GM23338 (cell line): ENCODE data around the gene DDRGK1. TPM values are rescaled to one million over a fixed set of nuclear protein-coding genes. Genes with fewer than 3 reads are reported as not detected.

Experiments
- CTCF ChIP-seq, 2 experiments: fragments of 200-600 bp in 1 of 2; sonication (generic) in 1 of 2; conservative IDR thresholded peaks; 2 replicates each; pipeline versions ENCODE4 v1.5.1 to v1.6.1; 2016 to 2017; ENCODE audit warnings: antibody characterized with exemption in 2 of 2, low read depth in 2 of 2, mild to moderate bottlenecking in 2 of 2, moderate library complexity in 1 of 2
- EZH2 ChIP-seq: fragments of 200-600 bp; sonication (generic); IDR thresholded peaks from one replicate; pipeline ENCODE4 v1.8.0; 2017; ENCODE audit warnings: antibody characterized with exemption, mild to moderate bottlenecking, low read depth; ENCODE audit not compliant: unreplicated experiment
- EZH2phosphoT487 ChIP-seq: fragments of 200-600 bp; sonication (generic); IDR thresholded peaks from one replicate; pipeline ENCODE4 v1.8.1; 2018; ENCODE audit warnings: antibody characterized with exemption; ENCODE audit not compliant: unreplicated experiment
- STAT1 ChIP-seq: IDR thresholded peaks from one replicate; pipeline ENCODE4 v1.6.1; 2016; ENCODE audit warnings: antibody characterized with exemption; ENCODE audit not compliant: unreplicated experiment
- ZNF331 ChIP-seq: fragments of 250-450 bp; sonication (Bioruptor Pico); IDR thresholded peaks from 2 replicates; pipeline ENCODE4 v1.5.0; 2020; ENCODE audit warnings: low read depth, mild to moderate bottlenecking, moderate library complexity
- polyA plus RNA-seq: library from polyadenylated mRNA; unstranded; fragments of >200 nt; fragmentation: Nextera tagmentation; extraction: Ambion mirVana; gene quantifications from 2 replicates; pipeline ENCODE4 v1.2.1, GENCODE V29; 2016
- total RNA-seq: library from RNA; depleted of rRNA; stranded (reverse); fragments of >200 nt; shearing (Covaris generic); gene quantifications from 2 replicates; pipeline ENCODE4 v1.2.3, GENCODE V29; 2014
- TF ChIP-seq, protein P1 (sequence below): fragments of 250-450 bp; sonication (Bioruptor Pico); IDR thresholded peaks from 2 replicates; pipeline ENCODE4 v1.5.0; 2020; ENCODE audit warnings: mild to moderate bottlenecking, moderate library complexity
- TF ChIP-seq, protein P2 (sequence below): IDR thresholded peaks from 2 replicates; pipeline ENCODE4 v1.6.1; 2016; ENCODE audit warnings: antibody characterized with exemption

DDRGK1 gene
- total and polyA plus RNA-seq, 2 experiments from 2014 or later: 44.0 to 45.5 TPM

DNA sequence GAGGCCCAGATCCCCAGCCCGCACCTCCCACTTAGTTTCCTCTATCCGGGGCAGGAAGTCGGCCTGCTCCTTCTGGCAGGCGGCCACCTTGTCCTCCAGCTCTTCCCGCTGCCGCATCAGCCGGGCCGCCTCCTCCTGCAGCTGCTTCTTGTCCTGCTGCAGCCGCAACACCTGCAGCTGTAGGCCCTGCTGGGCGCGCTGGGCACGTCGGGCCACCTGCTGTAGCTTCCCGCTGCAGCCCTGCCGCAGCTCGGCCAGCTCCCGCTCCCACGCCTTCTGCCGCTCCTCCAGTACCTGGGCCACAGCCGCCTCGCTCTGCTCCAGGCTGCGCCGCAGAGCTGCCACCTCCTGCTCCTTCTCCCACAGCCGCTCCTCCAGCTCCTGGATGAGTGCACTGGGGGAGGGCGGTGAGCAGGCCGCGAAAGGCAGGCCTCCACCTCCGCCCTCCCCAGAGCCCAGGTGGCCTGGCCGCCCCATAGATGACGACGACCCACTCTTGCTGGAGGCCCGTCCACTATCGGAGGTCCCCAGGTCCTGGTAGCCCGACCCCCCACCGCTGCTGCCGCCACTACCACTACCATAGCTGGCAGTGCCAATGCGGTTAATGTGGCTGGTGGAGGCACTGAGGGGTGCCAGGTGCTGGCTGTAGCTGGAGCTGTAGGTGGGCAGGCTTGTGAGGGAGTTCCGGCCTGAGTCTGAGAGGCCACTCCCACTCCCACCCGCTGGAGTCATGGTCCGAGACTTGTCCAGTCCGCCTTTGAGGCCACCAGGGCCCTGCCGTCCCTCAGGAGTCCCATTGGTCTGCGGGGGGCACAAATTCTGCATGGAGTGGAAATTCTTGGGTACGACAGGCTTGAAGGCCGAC is 38.8 kb downstream of the DDRGK1 start (continued):
- TF ChIP-seq, protein P1, sequence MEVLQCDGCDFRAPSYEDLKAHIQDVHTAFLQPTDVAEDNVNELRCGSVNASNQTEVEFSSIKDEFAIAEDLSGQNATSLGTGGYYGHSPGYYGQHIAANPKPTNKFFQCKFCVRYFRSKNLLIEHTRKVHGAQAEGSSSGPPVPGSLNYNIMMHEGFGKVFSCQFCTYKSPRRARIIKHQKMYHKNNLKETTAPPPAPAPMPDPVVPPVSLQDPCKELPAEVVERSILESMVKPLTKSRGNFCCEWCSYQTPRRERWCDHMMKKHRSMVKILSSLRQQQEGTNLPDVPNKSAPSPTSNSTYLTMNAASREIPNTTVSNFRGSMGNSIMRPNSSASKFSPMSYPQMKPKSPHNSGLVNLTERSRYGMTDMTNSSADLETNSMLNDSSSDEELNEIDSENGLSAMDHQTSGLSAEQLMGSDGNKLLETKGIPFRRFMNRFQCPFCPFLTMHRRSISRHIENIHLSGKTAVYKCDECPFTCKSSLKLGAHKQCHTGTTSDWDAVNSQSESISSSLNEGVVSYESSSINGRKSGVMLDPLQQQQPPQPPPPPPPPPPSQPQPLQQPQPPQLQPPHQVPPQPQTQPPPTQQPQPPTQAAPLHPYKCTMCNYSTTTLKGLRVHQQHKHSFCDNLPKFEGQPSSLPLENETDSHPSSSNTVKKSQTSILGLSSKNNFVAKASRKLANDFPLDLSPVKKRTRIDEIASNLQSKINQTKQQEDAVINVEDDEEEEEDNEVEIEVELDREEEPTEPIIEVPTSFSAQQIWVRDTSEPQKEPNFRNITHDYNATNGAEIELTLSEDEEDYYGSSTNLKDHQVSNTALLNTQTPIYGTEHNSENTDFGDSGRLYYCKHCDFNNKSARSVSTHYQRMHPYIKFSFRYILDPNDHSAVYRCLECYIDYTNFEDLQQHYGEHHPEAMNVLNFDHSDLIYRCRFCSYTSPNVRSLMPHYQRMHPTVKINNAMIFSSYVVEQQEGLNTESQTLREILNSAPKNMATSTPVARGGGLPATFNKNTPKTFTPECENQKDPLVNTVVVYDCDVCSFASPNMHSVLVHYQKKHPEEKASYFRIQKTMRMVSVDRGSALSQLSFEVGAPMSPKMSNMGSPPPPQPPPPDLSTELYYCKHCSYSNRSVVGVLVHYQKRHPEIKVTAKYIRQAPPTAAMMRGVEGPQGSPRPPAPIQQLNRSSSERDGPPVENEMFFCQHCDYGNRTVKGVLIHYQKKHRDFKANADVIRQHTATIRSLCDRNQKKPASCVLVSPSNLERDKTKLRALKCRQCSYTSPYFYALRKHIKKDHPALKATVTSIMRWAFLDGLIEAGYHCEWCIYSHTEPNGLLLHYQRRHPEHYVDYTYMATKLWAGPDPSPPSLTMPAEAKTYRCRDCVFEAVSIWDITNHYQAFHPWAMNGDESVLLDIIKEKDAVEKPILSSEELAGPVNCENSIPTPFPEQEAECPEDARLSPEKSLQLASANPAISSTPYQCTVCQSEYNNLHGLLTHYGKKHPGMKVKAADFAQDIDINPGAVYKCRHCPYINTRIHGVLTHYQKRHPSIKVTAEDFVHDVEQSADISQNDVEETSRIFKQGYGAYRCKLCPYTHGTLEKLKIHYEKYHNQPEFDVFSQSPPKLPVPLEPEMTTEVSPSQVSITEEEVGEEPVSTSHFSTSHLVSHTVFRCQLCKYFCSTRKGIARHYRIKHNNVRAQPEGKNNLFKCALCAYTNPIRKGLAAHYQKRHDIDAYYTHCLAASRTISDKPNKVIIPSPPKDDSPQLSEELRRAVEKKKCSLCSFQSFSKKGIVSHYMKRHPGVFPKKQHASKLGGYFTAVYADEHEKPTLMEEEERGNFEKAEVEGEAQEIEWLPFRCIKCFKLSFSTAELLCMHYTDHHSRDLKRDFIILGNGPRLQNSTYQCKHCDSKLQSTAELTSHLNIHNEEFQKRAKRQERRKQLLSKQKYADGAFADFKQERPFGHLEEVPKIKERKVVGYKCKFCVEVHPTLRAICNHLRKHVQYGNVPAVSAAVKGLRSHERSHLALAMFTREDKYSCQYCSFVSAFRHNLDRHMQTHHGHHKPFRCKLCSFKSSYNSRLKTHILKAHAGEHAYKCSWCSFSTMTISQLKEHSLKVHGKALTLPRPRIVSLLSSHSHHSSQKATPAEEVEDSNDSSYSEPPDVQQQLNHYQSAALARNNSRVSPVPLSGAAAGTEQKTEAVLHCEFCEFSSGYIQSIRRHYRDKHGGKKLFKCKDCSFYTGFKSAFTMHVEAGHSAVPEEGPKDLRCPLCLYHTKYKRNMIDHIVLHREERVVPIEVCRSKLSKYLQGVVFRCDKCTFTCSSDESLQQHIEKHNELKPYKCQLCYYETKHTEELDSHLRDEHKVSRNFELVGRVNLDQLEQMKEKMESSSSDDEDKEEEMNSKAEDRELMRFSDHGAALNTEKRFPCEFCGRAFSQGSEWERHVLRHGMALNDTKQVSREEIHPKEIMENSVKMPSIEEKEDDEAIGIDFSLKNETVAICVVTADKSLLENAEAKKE (CRISPR knock-in tag): no peak
- TF ChIP-seq STAT1 (no peak), ZNF331 (CRISPR knock-in tag) (no peak), CTCF (conservative IDR thresholded peaks at IDR 0.05; ENCODE audit: low read depth in 2 of 2) (no peak), EZH2phosphoT487 (no peak), EZH2 (no peak)
- TF ChIP-seq, protein P2, sequence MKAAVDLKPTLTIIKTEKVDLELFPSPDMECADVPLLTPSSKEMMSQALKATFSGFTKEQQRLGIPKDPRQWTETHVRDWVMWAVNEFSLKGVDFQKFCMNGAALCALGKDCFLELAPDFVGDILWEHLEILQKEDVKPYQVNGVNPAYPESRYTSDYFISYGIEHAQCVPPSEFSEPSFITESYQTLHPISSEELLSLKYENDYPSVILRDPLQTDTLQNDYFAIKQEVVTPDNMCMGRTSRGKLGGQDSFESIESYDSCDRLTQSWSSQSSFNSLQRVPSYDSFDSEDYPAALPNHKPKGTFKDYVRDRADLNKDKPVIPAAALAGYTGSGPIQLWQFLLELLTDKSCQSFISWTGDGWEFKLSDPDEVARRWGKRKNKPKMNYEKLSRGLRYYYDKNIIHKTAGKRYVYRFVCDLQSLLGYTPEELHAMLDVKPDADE: no peak
